C4-2B (cell line): Measurements from ENCODE around the gene CBX5.

Experiments
- CTCF ChIP-seq: fragments of 450-650 bp; conservative IDR thresholded peaks from 2 replicates; pipeline ENCODE4 v1.5.1; 2017; ENCODE audit warnings: mild to moderate bottlenecking
- ZFX ChIP-seq: fragments of 450-650 bp; IDR thresholded peaks from 2 replicates; pipeline ENCODE4 v1.6.1; 2017

- TF ChIP-seq CTCF = no peak
- TF ChIP-seq ZFX = no peak
These were observed 82.5 kb downstream of the CBX5 start for GRCh38 chr12:54197431-54197909.
